HCT116 (cell line): ENCODE data around the gene SHISA6. TPM values are rescaled to one million over a fixed set of nuclear protein-coding genes. Genes with fewer than 3 reads are reported as not detected.

Experiments
- ATAC-seq: fragments of 200-7000 bp; cut with Tn5 transposase; 2 replicates; pipeline ENCODE4 v1.9.1; 2020; ENCODE audit warnings: mild to moderate bottlenecking, moderate library complexity
- BruUV-seq: library from RNA; stranded (reverse); fragments of 400-500 nt; replicated peaks from 2 replicates; lab custom pipeline; 2021; lab: Mats Ljungman, UMichigan
- CTCF ChIA-PET: fragments of 300-600 bp; sonication (Branson Sonifier 250); formaldehyde crosslinking; loops from one replicate; lab custom pipeline; 2021; ENCODE audit warnings: antibody characterized with exemption; lab: Charles Lee
- POLR2A ChIA-PET: fragments of 300-600, 350-600 bp; sonication (Branson Sonifier 250); formaldehyde crosslinking; loops from one replicate; lab custom pipeline; 2021; ENCODE audit warnings: antibody characterized with exemption; lab: Charles Lee
- RAD21 ChIA-PET, 2 experiments: fragments of 300-600 bp; sonication (Branson Sonifier 250); formaldehyde crosslinking; loops; one replicate each; lab custom pipeline; 2023; ENCODE audit warnings: low total read pairs in 2 of 2; ENCODE audit not compliant: uncharacterized antibody in 2 of 2, unreplicated experiment in 2 of 2, low non-redundant PET in 1 of 2; lab: Charles Lee
- DNase-seq: peaks from one replicate; pipeline ENCODE4 v3.0.0-alpha.2; 2010; ENCODE audit warnings: low read depth, low spot score
- H2AFZ ChIP-seq: fragments of 200-600 bp; shearing (Covaris generic), sonication (generic); 2 replicates; pipeline ENCODE4 v1.6.1; 2017; ENCODE audit warnings: low read depth, mixed run types, mixed read lengths, antibody characterized with exemption, low read length; ENCODE audit not compliant: poor library complexity, severe bottlenecking
- H3K27ac ChIP-seq: 2 replicates; pipeline ENCODE4 v1.5.1; 2012; ENCODE audit warnings: low read depth, low read length
- H3K27me3 ChIP-seq: fragments of 200-600 bp; sonication (generic); 2 replicates; pipeline ENCODE4 v1.6.1; 2016; ENCODE audit warnings: mixed run types, low read length, mixed read lengths; ENCODE audit not compliant: insufficient read depth
- H3K36me3 ChIP-seq, 2 experiments: fragments of 200-500 bp in 1 of 2; fragments of 200-600 bp in 1 of 2; sonication (Bioruptor generic) in 1 of 2; sonication (generic) in 1 of 2; 2 replicates each; pipeline versions ENCODE4 v1.5.1 to v1.6.1; 2014 to 2016; ENCODE audit warnings: low read length in 2 of 2, inconsistent platforms in 1 of 2, mixed read lengths in 1 of 2, mixed run types in 1 of 2; ENCODE audit not compliant: insufficient read depth in 2 of 2, control insufficient read depth in 1 of 2
- H3K4me1 ChIP-seq, 2 experiments: fragments of 200-600 bp in 1 of 2; sonication (generic) in 1 of 2; 2 replicates each; pipeline versions ENCODE4 v1.5.1 to v1.6.1; 2012 to 2017; ENCODE audit warnings: low read length in 2 of 2, inconsistent platforms in 1 of 2, mild to moderate bottlenecking in 1 of 2, mixed read lengths in 1 of 2, mixed run types in 1 of 2, moderate library complexity in 1 of 2; ENCODE audit not compliant: insufficient read depth in 2 of 2, control insufficient read depth in 1 of 2
- H3K4me2 ChIP-seq: fragments of 200-600 bp; sonication (generic); 2 replicates; pipeline ENCODE4 v1.6.1; 2017; ENCODE audit warnings: mixed run types, low read length, mixed read lengths
- H3K4me3 ChIP-seq, 2 experiments: fragments of 200-600 bp in 1 of 2; sonication (generic) in 1 of 2; replicated peaks in 1 of 2; 2 replicates each; pipeline ENCODE4 v1.5.1; 2011 to 2016; ENCODE audit warnings: low read length in 2 of 2, control low read depth in 1 of 2, low read depth in 1 of 2, mild to moderate bottlenecking in 1 of 2, mixed read lengths in 1 of 2, mixed run types in 1 of 2
- H3K79me2 ChIP-seq: fragments of 200-600 bp; sonication (generic); 2 replicates; pipeline ENCODE4 v1.6.1; 2017; ENCODE audit warnings: mild to moderate bottlenecking, mixed run types, low read length, moderate library complexity, mixed read lengths; ENCODE audit not compliant: insufficient read depth
- H3K9ac ChIP-seq: fragments of 200-600 bp; sonication (generic); 2 replicates; pipeline ENCODE4 v1.6.1; 2016; ENCODE audit warnings: low read length, mixed read lengths
- H3K9me2 ChIP-seq: fragments of 200-600 bp; sonication (generic), shearing (Covaris generic); 2 replicates; pipeline ENCODE4 v1.6.1; 2017; ENCODE audit warnings: mixed run types, mild to moderate bottlenecking, moderate library complexity; ENCODE audit not compliant: insufficient read depth
- H3K9me3 ChIP-seq, 2 experiments: fragments of 200-500 bp in 1 of 2; fragments of 200-600 bp in 1 of 2; sonication (Bioruptor generic) in 1 of 2; sonication (generic) in 1 of 2; 2 replicates each; pipeline ENCODE4 v1.6.1; 2014 to 2017; ENCODE audit warnings: low read length in 2 of 2, mixed read lengths in 2 of 2, inconsistent platforms in 1 of 2, low read depth in 1 of 2, mild to moderate bottlenecking in 1 of 2, mixed run types in 1 of 2, moderate library complexity in 1 of 2; ENCODE audit not compliant: control insufficient read depth in 1 of 2, insufficient read depth in 1 of 2
- H4K20me1 ChIP-seq: fragments of 200-600 bp; sonication (generic), shearing (Covaris generic); 2 replicates; pipeline ENCODE4 v1.6.1; 2017; ENCODE audit warnings: mixed run types, mild to moderate bottlenecking, moderate library complexity; ENCODE audit not compliant: insufficient read depth
- CBX3 ChIP-seq: IDR thresholded peaks from 2 replicates; pipeline ENCODE4 v1.6.1; 2012; ENCODE audit warnings: low read depth
- CEBPB ChIP-seq: IDR thresholded peaks from 2 replicates; pipeline ENCODE4 v1.6.1; 2012; ENCODE audit warnings: low read depth
- EGR1 ChIP-seq: IDR thresholded peaks from 2 replicates; pipeline ENCODE4 v1.6.1; 2012; ENCODE audit warnings: low read depth
- ELF1 ChIP-seq: IDR thresholded peaks from 2 replicates; pipeline ENCODE4 v1.6.1; 2012; ENCODE audit warnings: low read depth, borderline replicate concordance
- EZH2phosphoT487 ChIP-seq: fragments of 200-600 bp; IDR thresholded peaks from 2 replicates; pipeline ENCODE4 v1.6.1; 2018; ENCODE audit warnings: antibody characterized with exemption, borderline replicate concordance
- FOSL1 ChIP-seq: IDR thresholded peaks from 2 replicates; pipeline ENCODE4 v1.6.1; 2012; ENCODE audit warnings: low read depth
- POLR2AphosphoS5 ChIP-seq: IDR thresholded peaks from 2 replicates; pipeline ENCODE4 v1.6.1; 2011; ENCODE audit warnings: mild to moderate bottlenecking, low read depth, low read length, moderate library complexity
- RAD21 ChIP-seq: IDR thresholded peaks from 2 replicates; pipeline ENCODE4 v1.6.1; 2012; ENCODE audit warnings: low read depth, mild to moderate bottlenecking
- SIN3A ChIP-seq: IDR thresholded peaks from 2 replicates; pipeline ENCODE4 v1.6.1; 2012; ENCODE audit warnings: low read depth
- SP1 ChIP-seq: IDR thresholded peaks from 2 replicates; pipeline ENCODE4 v1.6.1; 2012; ENCODE audit warnings: low read depth
- SRF ChIP-seq: IDR thresholded peaks from 2 replicates; pipeline ENCODE4 v1.6.1; 2012; ENCODE audit warnings: low read depth
- TCF7L2 ChIP-seq: IDR thresholded peaks from 2 replicates; pipeline ENCODE4 v1.7.0; 2011; ENCODE audit warnings: borderline replicate concordance, inconsistent platforms; ENCODE audit not compliant: insufficient read depth, insufficient read length; ENCODE audit errors: extremely low read depth
- ZFX ChIP-seq: fragments of 450-650 bp; IDR thresholded peaks from 2 replicates; pipeline ENCODE4 v1.6.1; 2017
- ZNF274 ChIP-seq: fragments of 200-500 bp; sonication (Bioruptor generic); IDR thresholded peaks from 2 replicates; pipeline ENCODE4 v1.6.1; 2014; ENCODE audit warnings: mild to moderate bottlenecking, low read depth, low read length, inconsistent platforms
- intact Hi-C: fragments of 100-400 bp; cut with micrococcal nuclease; formaldehyde crosslinking; loops from 2 replicates; pipeline ENCODE4 v1.10.0; 2022
- total RNA-seq: library from RNA; stranded (reverse); gene quantifications from one replicate; pipeline ENCODE4 v1.2.1, GENCODE V29; 2021; ENCODE audit not compliant: unreplicated experiment
- TF ChIP-seq, protein P1 (sequence below): IDR thresholded peaks from 2 replicates; pipeline ENCODE4 v1.6.1; 2012
- TF ChIP-seq, protein P2 (sequence below): IDR thresholded peaks from 2 replicates; pipeline ENCODE4 v1.6.1; 2012
- TF ChIP-seq, protein P3 (sequence below), 3 experiments: fragments of 200-600 bp in 1 of 3; sonication (generic) in 1 of 3; IDR thresholded peaks in 2 of 3; conservative IDR thresholded peaks in 1 of 3; 2 replicates each; pipeline ENCODE4 v1.5.1; 2012 to 2017; ENCODE audit warnings: low read depth in 2 of 3, low read length in 2 of 3, antibody characterized with exemption in 1 of 3, borderline replicate concordance in 1 of 3, control low read depth in 1 of 3, mild to moderate bottlenecking in 1 of 3, mixed read lengths in 1 of 3, mixed run types in 1 of 3, moderate library complexity in 1 of 3; ENCODE audit not compliant: insufficient read depth in 1 of 3

SHISA6 gene
- total RNA-seq, 1 experiment from 2014 or later: not detected

DNA sequence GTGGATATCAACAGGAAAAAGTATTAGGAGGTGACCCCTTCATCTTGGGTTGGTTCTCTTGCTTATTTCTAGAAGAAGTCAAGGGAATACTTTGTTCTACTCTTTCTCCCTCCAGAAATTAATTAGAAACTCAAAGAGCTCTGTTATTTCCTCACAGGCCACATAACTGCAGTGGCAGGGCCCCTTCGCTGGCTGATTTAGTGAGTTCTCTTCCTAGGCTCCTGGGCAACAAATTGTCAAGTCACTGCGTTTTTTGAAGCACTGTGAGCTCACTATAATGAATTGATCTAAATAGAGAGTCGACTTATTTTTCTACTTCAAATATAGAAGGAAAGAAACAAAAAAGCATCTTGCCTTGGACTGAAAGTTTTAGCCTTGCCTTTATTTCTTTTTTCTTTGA, 4.8 kb downstream of the SHISA6 start:
- CTCF ChIA-PET: no interaction called here

GRCh38 chr17:11250161-11250560, 9.1 kb downstream of the SHISA6 start:
- no peak for TF ChIP-seq EGR1
- no peak for TF ChIP-seq ZFX
- no peak for TF ChIP-seq FOSL1
- no peak for TF ChIP-seq TCF7L2
- no peak for TF ChIP-seq SRF
- no peak for TF ChIP-seq SIN3A
- TF ChIP-seq ELF1: no peak
- TF ChIP-seq RAD21: no peak
- TF ChIP-seq, protein P1, sequence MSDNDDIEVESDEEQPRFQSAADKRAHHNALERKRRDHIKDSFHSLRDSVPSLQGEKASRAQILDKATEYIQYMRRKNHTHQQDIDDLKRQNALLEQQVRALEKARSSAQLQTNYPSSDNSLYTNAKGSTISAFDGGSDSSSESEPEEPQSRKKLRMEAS: no peak
- TF ChIP-seq, protein P2, sequence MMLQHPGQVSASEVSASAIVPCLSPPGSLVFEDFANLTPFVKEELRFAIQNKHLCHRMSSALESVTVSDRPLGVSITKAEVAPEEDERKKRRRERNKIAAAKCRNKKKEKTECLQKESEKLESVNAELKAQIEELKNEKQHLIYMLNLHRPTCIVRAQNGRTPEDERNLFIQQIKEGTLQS: no peak
- no peak for TF ChIP-seq SP1
- TF ChIP-seq POLR2AphosphoS5: no peak
- TF ChIP-seq ZNF274: no peak
- no peak for TF ChIP-seq CBX3
- no peak for TF ChIP-seq CEBPB
- TF ChIP-seq, all 23 proteins: peak for 0
- Histone ChIP-seq H2AFZ (no peak overlapping the region), H3K4me3 (no peak overlapping the region), H4K20me1 (no peaks in the 10 kb centered on the region), H3K9me2 (no peaks in the 10 kb centered on the region), H3K27ac (no peak overlapping the region), H3K79me2 (no peaks in the 10 kb centered on the region), H3K4me1 (no peaks in the 10 kb centered on the region), H3K27me3 (no peaks in the 10 kb centered on the region), H3K9me3 (peaks cover 0 to 23% of the 10 kb centered on the region in 2 experiments; a peak in 2 of 4 replicates), H3K9ac (no peak overlapping the region), H3K4me2 (no peak overlapping the region), H3K36me3 (no peaks in the 10 kb centered on the region)
- intact Hi-C loops: no loop called here
- ChIA-PET RAD21 (no interaction called here), POLR2A (no interaction called here), CTCF (no interaction called here)
- DNase-seq (no peak), ATAC-seq (no peak)
- no TSS peak for BruUV-seq

More for the DNA sequence above, 4.8 kb downstream of the SHISA6 start:
- DNase-seq: no peak
- BruUV-seq: no TSS peak
- Histone ChIP-seq H3K79me2 (no peaks in the 10 kb centered on the region), H3K4me1 (no peaks in the 10 kb centered on the region), H3K9me2 (no peaks in the 10 kb centered on the region), H3K27ac (no peak overlapping the region), H3K4me3 (no peak overlapping the region), H3K9me3 (peaks cover 0 to 23% of the 10 kb centered on the region in 2 experiments; a peak in 1 of 4 replicates), H3K4me2 (no peak overlapping the region), H2AFZ (no peak overlapping the region), H3K36me3 (no peaks in the 10 kb centered on the region), H3K9ac (no peak overlapping the region), H3K27me3 (no peaks in the 10 kb centered on the region), H4K20me1 (no peaks in the 10 kb centered on the region)
- RAD21 ChIA-PET: no interaction called here
- ATAC-seq: no peak
- POLR2A ChIA-PET: no interaction called here
- TF ChIP-seq ELF1 (no peak), EZH2phosphoT487 (no peak), ZFX (no peak), SIN3A (no peak), RAD21 (no peak)
- TF ChIP-seq, protein P3, sequence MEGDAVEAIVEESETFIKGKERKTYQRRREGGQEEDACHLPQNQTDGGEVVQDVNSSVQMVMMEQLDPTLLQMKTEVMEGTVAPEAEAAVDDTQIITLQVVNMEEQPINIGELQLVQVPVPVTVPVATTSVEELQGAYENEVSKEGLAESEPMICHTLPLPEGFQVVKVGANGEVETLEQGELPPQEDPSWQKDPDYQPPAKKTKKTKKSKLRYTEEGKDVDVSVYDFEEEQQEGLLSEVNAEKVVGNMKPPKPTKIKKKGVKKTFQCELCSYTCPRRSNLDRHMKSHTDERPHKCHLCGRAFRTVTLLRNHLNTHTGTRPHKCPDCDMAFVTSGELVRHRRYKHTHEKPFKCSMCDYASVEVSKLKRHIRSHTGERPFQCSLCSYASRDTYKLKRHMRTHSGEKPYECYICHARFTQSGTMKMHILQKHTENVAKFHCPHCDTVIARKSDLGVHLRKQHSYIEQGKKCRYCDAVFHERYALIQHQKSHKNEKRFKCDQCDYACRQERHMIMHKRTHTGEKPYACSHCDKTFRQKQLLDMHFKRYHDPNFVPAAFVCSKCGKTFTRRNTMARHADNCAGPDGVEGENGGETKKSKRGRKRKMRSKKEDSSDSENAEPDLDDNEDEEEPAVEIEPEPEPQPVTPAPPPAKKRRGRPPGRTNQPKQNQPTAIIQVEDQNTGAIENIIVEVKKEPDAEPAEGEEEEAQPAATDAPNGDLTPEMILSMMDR (IDR thresholded peaks at IDR 0.05 in 2 of 3, conservative IDR thresholded peaks at IDR 0.05 in 1 of 3; ENCODE audit: borderline replicate concordance in 1 of 3, insufficient read depth in 1 of 3, low read depth in 2 of 3, low read length in 2 of 3): no peak
- intact Hi-C loops: no loop called here
